Glutamatergic neuron (in vitro differentiated cells): ENCODE measurements around the gene PTPRG. TPM values are rescaled to one million over a fixed set of nuclear protein-coding genes. Genes with fewer than 3 reads are reported as not detected.
A peak's percentile ranks its signal among the peaks of the same experiment; 100 is the strongest.

ENCODE experiments used
- DNase-seq: peaks from one replicate; pipeline ENCODE4 v3.0.0; 2022
- H3K27ac Mint-ChIP-seq: one replicate; pipeline ENCODE4 v1.8.0; 2020; ENCODE audit warnings: mild to moderate bottlenecking, mixed read lengths, inconsistent platforms; ENCODE audit not compliant: unreplicated experiment
- H3K27me3 Mint-ChIP-seq: one replicate; pipeline ENCODE4 v1.8.0; 2020; ENCODE audit warnings: mild to moderate bottlenecking, moderate library complexity, mixed read lengths, inconsistent platforms; ENCODE audit not compliant: unreplicated experiment
- H3K36me3 Mint-ChIP-seq: one replicate; pipeline ENCODE4 v1.8.0; 2020; ENCODE audit warnings: mild to moderate bottlenecking, mixed read lengths, inconsistent platforms; ENCODE audit not compliant: unreplicated experiment
- H3K4me1 Mint-ChIP-seq: one replicate; pipeline ENCODE4 v1.8.0; 2020; ENCODE audit warnings: mild to moderate bottlenecking, low read depth, mixed read lengths, inconsistent platforms; ENCODE audit not compliant: unreplicated experiment
- H3K4me3 Mint-ChIP-seq: one replicate; pipeline ENCODE4 v1.8.0; 2020; ENCODE audit warnings: mild to moderate bottlenecking, mixed read lengths, inconsistent platforms; ENCODE audit not compliant: unreplicated experiment
- H3K9me3 Mint-ChIP-seq: one replicate; pipeline ENCODE4 v1.8.0; 2020; ENCODE audit warnings: mild to moderate bottlenecking, moderate library complexity, mixed read lengths, inconsistent platforms; ENCODE audit not compliant: unreplicated experiment
- CTCF ChIP-seq: fragments of 200-600 bp; sonication (generic); IDR thresholded peaks from one replicate; pipeline ENCODE4 v1.5.0; 2021; ENCODE audit not compliant: partially characterized antibody, unreplicated experiment
- total RNA-seq: library from RNA; stranded (reverse); fragmentation: NEBNext Ultra II Directional; extraction: Animal tissue kit (Norgen Biotek cat#: 25700); gene quantifications from one replicate; pipeline ENCODE4 v1.2.1, GENCODE V29; 2021; ENCODE audit not compliant: unreplicated experiment

Gene PTPRG
- total RNA-seq, 1 donor from 2014 or later, result 52.1 TPM

DNA sequence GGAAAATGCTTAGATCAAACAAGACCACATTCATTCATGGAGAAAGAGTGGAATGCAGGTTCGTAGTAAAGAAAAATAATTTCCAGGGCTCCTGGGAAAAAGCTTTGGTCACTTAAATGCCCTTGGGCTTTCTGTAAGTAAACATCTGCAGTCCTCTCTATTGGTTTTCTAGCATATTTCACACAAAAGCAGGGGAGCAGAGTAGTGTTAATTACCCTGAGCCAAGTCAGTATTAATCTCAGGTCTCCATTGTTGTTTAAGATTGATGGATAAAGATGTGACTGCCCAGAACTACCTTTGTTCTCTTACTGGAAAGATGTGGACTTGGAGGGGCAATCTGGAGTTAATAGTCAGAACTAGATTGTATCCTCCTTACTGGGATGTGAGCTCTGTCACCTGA lies 242.6 kb downstream of the PTPRG start:
- Mint-ChIP-seq H3K36me3 (no peaks in the 10 kb centered on the region), H3K27me3 (peaks cover 5% of the 10 kb centered on the region), H3K9me3 (peaks cover 4% of the 10 kb centered on the region), H3K27ac (no peak overlapping the region), H3K4me3 (no peak overlapping the region), H3K4me1 (peaks cover 58% of the 10 kb centered on the region)
- no peak for TF ChIP-seq CTCF
- DNase-seq, result no peak

DNA sequence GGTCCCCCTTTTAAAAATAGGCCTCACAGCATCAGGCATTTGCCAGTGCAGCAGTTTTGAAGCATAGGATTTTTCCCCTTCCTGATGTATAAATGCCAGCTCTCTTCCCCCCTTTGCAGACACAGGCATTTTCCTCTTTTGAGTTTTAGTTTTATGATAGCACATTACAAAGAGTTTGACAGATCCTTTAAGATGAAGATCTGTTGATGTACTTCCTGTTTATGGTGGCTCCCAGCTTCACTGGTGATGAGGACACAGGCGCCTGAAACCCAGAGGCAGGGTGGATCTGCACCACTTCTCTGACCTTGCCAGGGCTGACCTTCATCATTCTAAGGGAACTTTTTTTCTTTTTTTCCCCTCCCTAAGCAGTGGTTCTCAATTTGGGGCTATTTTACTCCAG lies 243.4 kb downstream of the PTPRG start:
- Mint-ChIP-seq H3K4me1 (peaks cover 61% of the 10 kb centered on the region), H3K36me3 (no peaks in the 10 kb centered on the region), H3K9me3 (peaks cover 4% of the 10 kb centered on the region), H3K4me3 (no peak overlapping the region), H3K27me3 (peaks cover 5% of the 10 kb centered on the region), H3K27ac (peak overlapping the region; percentile 36)
- TF ChIP-seq CTCF, result no peak
- DNase-seq, result no peak

GRCh38 chr3:61805510-61806080 lies 244.2 kb downstream of the PTPRG start:
- peak overlapping the region; percentile 35 for H3K27ac Mint-ChIP-seq
- no peak for DNase-seq
- H3K27me3 Mint-ChIP-seq, result peaks cover 5% of the 10 kb centered on the region
- peaks cover 65% of the 10 kb centered on the region for H3K4me1 Mint-ChIP-seq
- peaks cover 5% of the 10 kb centered on the region for H3K9me3 Mint-ChIP-seq
- no peak overlapping the region for H3K4me3 Mint-ChIP-seq
- no peak for TF ChIP-seq CTCF
- no peaks in the 10 kb centered on the region for H3K36me3 Mint-ChIP-seq

DNA sequence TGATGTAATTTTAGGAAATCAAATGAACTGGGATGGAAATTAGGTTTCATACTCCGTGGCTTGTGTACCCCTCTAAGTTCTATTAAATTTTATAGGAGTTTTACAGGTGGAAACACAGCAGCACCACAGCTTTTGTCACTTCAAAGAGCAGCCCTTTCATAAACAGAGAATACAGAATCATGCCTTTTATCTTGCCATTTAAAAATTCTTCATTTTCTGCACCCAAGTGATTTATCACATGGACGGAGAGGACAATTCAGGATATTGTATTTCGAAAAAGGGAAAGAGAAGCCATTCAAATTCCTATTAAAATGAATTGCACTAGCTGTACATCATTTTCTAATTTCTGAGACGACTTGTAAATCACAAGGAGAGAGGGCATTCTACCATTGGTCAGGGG lies 245.4 kb downstream of the PTPRG start:
- peaks cover 65% of the 10 kb centered on the region for H3K4me1 Mint-ChIP-seq
- peak overlapping the region; percentile 94 for H3K27ac Mint-ChIP-seq
- no peak for DNase-seq
- peaks cover 5% of the 10 kb centered on the region for H3K27me3 Mint-ChIP-seq
- no peak for TF ChIP-seq CTCF
- peaks cover 5% of the 10 kb centered on the region for H3K9me3 Mint-ChIP-seq
- no peak overlapping the region for H3K4me3 Mint-ChIP-seq
- no peaks in the 10 kb centered on the region for H3K36me3 Mint-ChIP-seq

- Mint-ChIP-seq H3K4me3 (peak overlapping the region; percentile 69), H3K36me3 (no peaks in the 10 kb centered on the region), H3K4me1 (peaks cover 62% of the 10 kb centered on the region), H3K27ac (peak overlapping the region; percentile 94), H3K9me3 (peaks cover 6% of the 10 kb centered on the region), H3K27me3 (peaks cover 5% of the 10 kb centered on the region)
- no peak for DNase-seq
- no peak for TF ChIP-seq CTCF
These were observed 246.5 kb downstream of the PTPRG start for GRCh38 chr3:61807865-61808276.
